ENCODE measurements around the gene IGF2.
"Not testable (repeated sequence)": the region's sequence is repeated elsewhere in the genome, so short reads cannot be mapped to it uniquely, and the experiment has no call there.

The IGF2 gene

GRCh38 chr11:2178906-2179494, 39.8 kb upstream of the IGF2 start:
- H3K4me3 Mint-ChIP-seq, result no peak overlapping the region
- H3K36me3 Mint-ChIP-seq (ENCODE audit: low read depth), result no peaks in the 10 kb centered on the region
- DNase-seq, result no peak
- H3K27ac Mint-ChIP-seq, result peak overlapping the region; percentile 74
- peaks cover 4% of the 10 kb centered on the region for H3K27me3 Mint-ChIP-seq (ENCODE audit: low read depth, poor library complexity)
- TF ChIP-seq, protein P1, sequence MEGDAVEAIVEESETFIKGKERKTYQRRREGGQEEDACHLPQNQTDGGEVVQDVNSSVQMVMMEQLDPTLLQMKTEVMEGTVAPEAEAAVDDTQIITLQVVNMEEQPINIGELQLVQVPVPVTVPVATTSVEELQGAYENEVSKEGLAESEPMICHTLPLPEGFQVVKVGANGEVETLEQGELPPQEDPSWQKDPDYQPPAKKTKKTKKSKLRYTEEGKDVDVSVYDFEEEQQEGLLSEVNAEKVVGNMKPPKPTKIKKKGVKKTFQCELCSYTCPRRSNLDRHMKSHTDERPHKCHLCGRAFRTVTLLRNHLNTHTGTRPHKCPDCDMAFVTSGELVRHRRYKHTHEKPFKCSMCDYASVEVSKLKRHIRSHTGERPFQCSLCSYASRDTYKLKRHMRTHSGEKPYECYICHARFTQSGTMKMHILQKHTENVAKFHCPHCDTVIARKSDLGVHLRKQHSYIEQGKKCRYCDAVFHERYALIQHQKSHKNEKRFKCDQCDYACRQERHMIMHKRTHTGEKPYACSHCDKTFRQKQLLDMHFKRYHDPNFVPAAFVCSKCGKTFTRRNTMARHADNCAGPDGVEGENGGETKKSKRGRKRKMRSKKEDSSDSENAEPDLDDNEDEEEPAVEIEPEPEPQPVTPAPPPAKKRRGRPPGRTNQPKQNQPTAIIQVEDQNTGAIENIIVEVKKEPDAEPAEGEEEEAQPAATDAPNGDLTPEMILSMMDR (IDR thresholded peaks at IDR 0.05), result no peak
- no peaks in the 10 kb centered on the region for H3K9me3 Mint-ChIP-seq
- peaks cover 35% of the 10 kb centered on the region for H3K4me1 Mint-ChIP-seq

- H3K27ac Mint-ChIP-seq; H3K27me3 Mint-ChIP-seq (ENCODE audit: low read depth, poor library complexity); H3K36me3 Mint-ChIP-seq (ENCODE audit: low read depth); DNase-seq; H3K9me3 Mint-ChIP-seq; H3K4me3 Mint-ChIP-seq: not testable (repeated sequence)
- H3K4me1 Mint-ChIP-seq, result peaks cover 34% of the 10 kb centered on the region
Measured at GRCh38 chr11:2178055-2178773, 39.0 kb upstream of the IGF2 start.

DNA sequence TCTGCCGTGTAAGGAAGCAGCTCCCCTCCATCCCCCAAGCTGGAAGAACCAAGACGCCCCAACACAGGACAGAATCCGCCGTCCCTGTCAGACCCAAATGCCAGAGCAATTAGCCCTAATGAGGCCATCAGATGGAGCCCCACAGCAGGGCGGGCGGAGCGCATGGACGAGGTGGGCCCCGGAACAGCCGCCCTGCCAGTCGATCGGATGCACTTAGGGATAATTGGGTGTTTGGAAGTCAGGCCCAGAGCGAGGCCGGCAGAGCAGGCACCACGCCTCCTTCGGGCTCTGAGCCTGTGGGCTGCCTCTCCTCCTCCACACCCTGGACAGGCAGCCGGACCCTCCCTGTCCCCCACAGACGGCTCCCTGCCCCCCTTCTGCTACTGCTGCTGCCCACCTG, 37.9 kb upstream of the IGF2 start:
- Mint-ChIP-seq H3K27ac (no peak overlapping the region), H3K4me1 (peaks cover 38% of the 10 kb centered on the region), H3K4me3 (no peak overlapping the region), H3K36me3 (ENCODE audit: low read depth) (no peaks in the 10 kb centered on the region), H3K9me3 (no peaks in the 10 kb centered on the region), H3K27me3 (ENCODE audit: low read depth, poor library complexity) (peaks cover 3% of the 10 kb centered on the region)
- no peak for DNase-seq
- TF ChIP-seq, protein P1 (IDR thresholded peaks at IDR 0.05), result no peak

DNA sequence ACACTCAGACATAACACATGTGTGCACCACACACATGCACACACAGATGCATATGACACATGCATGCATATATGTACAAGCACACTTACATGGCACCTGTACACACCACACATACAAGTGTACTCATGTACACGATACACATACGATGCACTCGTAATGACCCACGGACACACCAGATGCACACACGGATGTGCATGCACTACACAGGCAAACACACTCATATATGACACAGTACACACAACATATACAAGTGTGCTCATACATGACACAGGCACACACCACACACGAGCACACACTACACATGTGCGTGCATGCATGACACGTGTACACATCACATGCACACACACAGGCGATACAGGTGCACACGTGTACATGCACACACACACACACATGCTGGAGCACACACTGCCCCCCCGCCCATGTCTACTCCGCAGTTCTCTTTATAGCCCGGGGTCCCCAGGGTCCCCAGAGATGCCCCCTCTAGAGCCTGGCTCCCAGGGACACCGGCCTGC, 37.3 kb upstream of the IGF2 start:
- H3K27ac Mint-ChIP-seq, result no peak overlapping the region

DNA sequence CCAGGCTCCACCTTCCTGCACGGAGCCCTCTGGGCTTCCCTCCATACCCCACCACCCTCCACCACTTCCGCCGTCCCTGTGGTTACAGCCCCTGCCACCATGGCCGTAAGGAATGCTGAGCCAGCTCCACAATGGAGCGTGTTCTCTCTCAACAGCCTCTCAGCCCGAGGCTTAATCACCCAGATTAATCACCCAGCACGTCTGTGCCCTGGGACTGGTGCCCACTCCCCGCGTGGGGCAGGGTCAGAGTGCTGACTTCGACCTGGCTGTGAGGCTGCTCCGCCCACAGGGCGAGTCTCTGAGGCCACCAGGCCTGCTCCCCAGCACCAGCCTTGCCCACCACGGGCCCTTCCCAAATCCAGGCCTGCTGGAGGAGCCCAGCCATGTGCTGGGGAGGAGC, 36.5 kb upstream of the IGF2 start:
- Mint-ChIP-seq H3K36me3 (ENCODE audit: low read depth) (no peaks in the 10 kb centered on the region), H3K4me1 (peaks cover 39% of the 10 kb centered on the region), H3K27ac (no peak overlapping the region), H3K4me3 (no peak overlapping the region), H3K9me3 (no peaks in the 10 kb centered on the region), H3K27me3 (ENCODE audit: low read depth, poor library complexity) (peaks cover 3% of the 10 kb centered on the region)
- TF ChIP-seq, protein P1 (IDR thresholded peaks at IDR 0.05), result no peak
- DNase-seq, result no peak

More for the DNA sequence above, 37.3 kb upstream of the IGF2 start:
- Mint-ChIP-seq H3K27me3 (ENCODE audit: low read depth, poor library complexity) (peaks cover 3% of the 10 kb centered on the region), H3K4me3 (no peak overlapping the region), H3K4me1 (peaks cover 38% of the 10 kb centered on the region), H3K36me3 (ENCODE audit: low read depth) (no peaks in the 10 kb centered on the region), H3K9me3 (no peaks in the 10 kb centered on the region)
- no peak for DNase-seq
- TF ChIP-seq, protein P1 (IDR thresholded peaks at IDR 0.05), result no peak

GRCh38 chr11:2174361-2174760, 35.2 kb upstream of the IGF2 start:
- Mint-ChIP-seq H3K36me3 (ENCODE audit: low read depth) (no peaks in the 10 kb centered on the region), H3K9me3 (no peaks in the 10 kb centered on the region), H3K4me1 (peaks cover 31% of the 10 kb centered on the region), H3K27me3 (ENCODE audit: low read depth, poor library complexity) (peaks cover 3% of the 10 kb centered on the region), H3K27ac (no peak overlapping the region), H3K4me3 (no peak overlapping the region)
- DNase-seq, result no peak
- TF ChIP-seq, protein P1 (IDR thresholded peaks at IDR 0.05), result no peak
